Calu3 (cell line): Measurements from ENCODE around the gene MRPS7. TPM values are rescaled to one million over a fixed set of nuclear protein-coding genes. Genes with fewer than 3 reads are reported as not detected.

Experiments
- BruUV-seq: library from RNA; stranded (reverse); fragments of 400-500 nt; replicated peaks from 2 replicates; lab custom pipeline; 2021; lab: Mats Ljungman, UMichigan
- CTCF ChIA-PET: fragments of 300-600 bp; sonication (Branson Sonifier 250); formaldehyde crosslinking; loops from one replicate; lab custom pipeline; 2022; ENCODE audit warnings: antibody characterized with exemption; lab: Charles Lee
- DNase-seq: peaks from one replicate; pipeline ENCODE4 v3.0.0; 2022
- H3K27ac Mint-ChIP-seq: one replicate; pipeline ENCODE4 v1.8.0; 2022; ENCODE audit warnings: mixed read lengths; ENCODE audit not compliant: unreplicated experiment
- H3K27me3 Mint-ChIP-seq: one replicate; pipeline ENCODE4 v1.8.0; 2022; ENCODE audit warnings: mixed read lengths; ENCODE audit not compliant: unreplicated experiment
- H3K36me3 Mint-ChIP-seq: one replicate; pipeline ENCODE4 v1.8.0; 2022; ENCODE audit warnings: mild to moderate bottlenecking, moderate library complexity, mixed read lengths; ENCODE audit not compliant: insufficient read depth, unreplicated experiment
- H3K4me1 Mint-ChIP-seq: one replicate; pipeline ENCODE4 v1.8.0; 2022; ENCODE audit warnings: mild to moderate bottlenecking, low read depth, mixed read lengths; ENCODE audit not compliant: unreplicated experiment
- H3K4me3 Mint-ChIP-seq: one replicate; pipeline ENCODE4 v1.8.0; 2022; ENCODE audit warnings: mild to moderate bottlenecking, low read depth, moderate library complexity, mixed read lengths; ENCODE audit not compliant: unreplicated experiment
- H3K9me3 Mint-ChIP-seq: one replicate; pipeline ENCODE4 v1.8.0; 2022; ENCODE audit warnings: low read depth, mixed read lengths; ENCODE audit not compliant: unreplicated experiment
- intact Hi-C: fragments of 100-400 bp; cut with micrococcal nuclease; formaldehyde crosslinking; loops from one replicate; pipeline ENCODE4 v1.10.0; 2022; ENCODE audit not compliant: unreplicated experiment
- total RNA-seq: library from RNA; stranded (reverse); gene quantifications from 2 replicates; pipeline ENCODE4 v1.2.3, GENCODE V29; 2022
- TF ChIP-seq, protein P1 (sequence below): fragments of 200-600 bp; IDR thresholded peaks from one replicate; pipeline ENCODE4 v1.8.0; 2022; ENCODE audit warnings: antibody characterized with exemption; ENCODE audit not compliant: unreplicated experiment

MRPS7 gene
- total RNA-seq, 1 experiment from 2014 or later: 62.0 TPM

DNA sequence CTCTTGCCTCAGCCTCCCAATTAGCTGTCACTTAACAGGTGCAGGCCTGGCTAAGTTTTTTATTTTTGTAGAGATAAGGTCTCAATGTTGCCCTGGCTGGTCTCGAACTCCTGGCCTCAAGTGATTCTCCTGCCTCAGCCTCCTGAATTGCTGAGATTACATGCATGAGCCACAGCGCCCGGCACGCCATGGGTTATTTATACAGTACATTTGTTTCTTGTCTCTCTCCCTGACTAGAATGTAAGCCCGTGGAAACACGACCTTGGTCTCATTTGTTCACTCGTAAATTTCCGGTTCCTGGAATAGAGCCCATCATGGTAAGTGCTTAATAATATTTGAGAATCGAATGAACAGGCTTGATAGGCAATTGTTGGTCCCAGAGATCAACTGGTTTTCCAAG is 25.5 kb downstream of the MRPS7 start:
- H3K36me3 Mint-ChIP-seq: peaks cover 34% of the 10 kb centered on the region
- no peaks in the 10 kb centered on the region for H3K9me3 Mint-ChIP-seq
- TF ChIP-seq, protein P1, sequence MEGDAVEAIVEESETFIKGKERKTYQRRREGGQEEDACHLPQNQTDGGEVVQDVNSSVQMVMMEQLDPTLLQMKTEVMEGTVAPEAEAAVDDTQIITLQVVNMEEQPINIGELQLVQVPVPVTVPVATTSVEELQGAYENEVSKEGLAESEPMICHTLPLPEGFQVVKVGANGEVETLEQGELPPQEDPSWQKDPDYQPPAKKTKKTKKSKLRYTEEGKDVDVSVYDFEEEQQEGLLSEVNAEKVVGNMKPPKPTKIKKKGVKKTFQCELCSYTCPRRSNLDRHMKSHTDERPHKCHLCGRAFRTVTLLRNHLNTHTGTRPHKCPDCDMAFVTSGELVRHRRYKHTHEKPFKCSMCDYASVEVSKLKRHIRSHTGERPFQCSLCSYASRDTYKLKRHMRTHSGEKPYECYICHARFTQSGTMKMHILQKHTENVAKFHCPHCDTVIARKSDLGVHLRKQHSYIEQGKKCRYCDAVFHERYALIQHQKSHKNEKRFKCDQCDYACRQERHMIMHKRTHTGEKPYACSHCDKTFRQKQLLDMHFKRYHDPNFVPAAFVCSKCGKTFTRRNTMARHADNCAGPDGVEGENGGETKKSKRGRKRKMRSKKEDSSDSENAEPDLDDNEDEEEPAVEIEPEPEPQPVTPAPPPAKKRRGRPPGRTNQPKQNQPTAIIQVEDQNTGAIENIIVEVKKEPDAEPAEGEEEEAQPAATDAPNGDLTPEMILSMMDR: no peak
- CTCF ChIA-PET: no interaction called here
- H3K27ac Mint-ChIP-seq: no peak overlapping the region
- peaks cover 9% of the 10 kb centered on the region for H3K4me1 Mint-ChIP-seq
- H3K4me3 Mint-ChIP-seq: no peak overlapping the region
- no peaks in the 10 kb centered on the region for H3K27me3 Mint-ChIP-seq
- DNase-seq: no peak
- intact Hi-C loops: no loop called here
- BruUV-seq: no TSS peak

DNA sequence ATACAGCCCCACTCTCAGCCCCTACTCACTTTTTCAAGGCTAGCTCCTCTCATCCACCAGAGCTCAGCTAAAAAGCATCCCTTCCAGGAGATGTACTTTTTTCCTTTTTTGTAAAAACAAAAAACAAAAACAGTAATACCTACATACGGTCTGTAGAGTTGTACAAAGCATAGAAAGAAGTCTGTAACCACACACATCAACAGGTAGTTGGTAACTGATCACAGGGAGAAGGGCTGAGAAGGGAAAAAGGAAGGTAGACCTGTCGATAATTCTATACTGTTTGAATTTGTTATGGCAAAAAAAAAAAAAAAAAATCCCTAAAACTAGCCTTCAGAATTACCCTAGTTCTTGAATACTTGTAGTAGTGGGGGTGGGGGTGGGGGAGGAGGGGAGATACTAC is 26.7 kb downstream of the MRPS7 start:
- no peaks in the 10 kb centered on the region for H3K9me3 Mint-ChIP-seq
- peaks cover 9% of the 10 kb centered on the region for H3K4me1 Mint-ChIP-seq
- no TSS peak for BruUV-seq
- CTCF ChIA-PET: interaction anchor here (0.5 to 2.1 kb wide), 7 partner anchors 10 to 478 kb away, joined by 3 to 32 read pairs (median 4); partner anchors contain the start of gene MIF4GD
- intact Hi-C loops: no loop called here
- DNase-seq: no peak
- peaks cover 32% of the 10 kb centered on the region for H3K36me3 Mint-ChIP-seq
- no peaks in the 10 kb centered on the region for H3K27me3 Mint-ChIP-seq
- peak overlapping the region; percentile 11 for H3K27ac Mint-ChIP-seq
- H3K4me3 Mint-ChIP-seq: peak overlapping the region; percentile 90
- TF ChIP-seq, protein P1: no peak

- DNase-seq: peak; percentile 49
- intact Hi-C loops: no loop called here
- H3K4me1 Mint-ChIP-seq: peaks cover 9% of the 10 kb centered on the region
- H3K4me3 Mint-ChIP-seq: peak overlapping the region; percentile 90
- no peaks in the 10 kb centered on the region for H3K9me3 Mint-ChIP-seq
- H3K36me3 Mint-ChIP-seq: peaks cover 28% of the 10 kb centered on the region
- H3K27ac Mint-ChIP-seq: peak overlapping the region; percentile 92
- BruUV-seq: no TSS peak
- no peaks in the 10 kb centered on the region for H3K27me3 Mint-ChIP-seq
- CTCF ChIA-PET: interaction anchor here (0.6 to 2.1 kb wide), 12 partner anchors 11 to 167 kb away, joined by 3 to 32 read pairs (median 4); partner anchors contain the start of genes GRB2, MIF4GD and TMEM94
- TF ChIP-seq, protein P1: no peak
Measured at GRCh38 chr17:75288770-75289114, 27.1 kb downstream of the MRPS7 start.

GRCh38 chr17:75289115-75289831 is 27.6 kb downstream of the MRPS7 start, which contains the start of gene SLC25A19:
Gene SLC25A19, minus strand, starts transcription at chr17:75289433. Its CDS starts 2,669 bp downstream, at chr17:75286764.
- no TSS peak for BruUV-seq
- intact Hi-C loops: no loop called here
- CTCF ChIA-PET: interaction anchor here (0.6 to 2.1 kb wide), 15 partner anchors 9 to 304 kb away, joined by 3 to 32 read pairs (median 4); partner anchors contain the start of genes GRB2, MIF4GD, MRPL58 and TMEM94

More at GRCh38 chr17:75289115-75289831, 27.6 kb downstream of the MRPS7 start, which contains the start of gene SLC25A19:
- DNase-seq: peak; percentile 97
- Mint-ChIP-seq H3K27me3 (no peaks in the 10 kb centered on the region), H3K9me3 (no peaks in the 10 kb centered on the region), H3K4me1 (peaks cover 9% of the 10 kb centered on the region), H3K27ac (peak within 1 kb of the TSS; percentile 92), H3K4me3 (peak within 1 kb of the TSS; percentile 90), H3K36me3 (peaks cover 28% of the 10 kb centered on the region)
- TF ChIP-seq, protein P1: no peak
